PC-3 (cell line): ENCODE data around the gene HOXB6. TPM values are rescaled to one million over a fixed set of nuclear protein-coding genes. Genes with fewer than 3 reads are reported as not detected.

Experiments used
- ATAC-seq: fragments of 200-7000 bp; cut with Tn5 transposase; 2 replicates; pipeline ENCODE4 v1.9.1; 2020; ENCODE audit warnings: mild to moderate bottlenecking, moderate library complexity
- BruUV-seq: library from RNA; stranded (reverse); fragments of 400-500 nt; replicated peaks from 2 replicates; lab custom pipeline; 2021; lab: Mats Ljungman, UMichigan
- CTCF ChIA-PET: fragments of 300-600 bp; sonication (Branson Sonifier 250); formaldehyde crosslinking; loops from one replicate; lab custom pipeline; 2022; ENCODE audit warnings: antibody characterized with exemption; lab: Charles Lee
- POLR2A ChIA-PET: fragments of 300-600 bp; sonication (Branson Sonifier 250); formaldehyde crosslinking; loops from one replicate; lab custom pipeline; 2022; ENCODE audit warnings: antibody characterized with exemption; ENCODE audit not compliant: unreplicated experiment; lab: Charles Lee
- DNase-seq: peaks from one replicate; pipeline ENCODE4 v3.0.0-alpha.2; 2015
- H2AFZ ChIP-seq: fragments of 300-600 bp; sonication (generic); 2 replicates; pipeline ENCODE4 v1.6.0; 2016; ENCODE audit warnings: antibody characterized with exemption, low read length
- H3F3A ChIP-seq: fragments of 300-600 bp; sonication (generic); one replicate; pipeline ENCODE4 v1.6.0; 2017; ENCODE audit warnings: antibody characterized with exemption, low read length, control low read depth, mild to moderate bottlenecking; ENCODE audit not compliant: unreplicated experiment
- H3K27ac ChIP-seq: fragments of 300-600 bp; sonication (generic); 2 replicates; pipeline ENCODE4 v1.5.1; 2016; ENCODE audit warnings: mild to moderate bottlenecking, low read length
- H3K27me3 ChIP-seq: fragments of 300-600 bp; sonication (generic); 2 replicates; pipeline ENCODE4 v1.6.1; 2016; ENCODE audit warnings: low read length, mixed read lengths
- H3K36me3 ChIP-seq: fragments of 300-600 bp; sonication (generic); 2 replicates; pipeline ENCODE4 v1.6.1; 2016; ENCODE audit warnings: low read depth, mixed run types, low read length, mixed read lengths
- H3K4me1 ChIP-seq: fragments of 300-600 bp; sonication (generic); 2 replicates; pipeline ENCODE4 v1.5.1; 2016; ENCODE audit warnings: low read length; ENCODE audit not compliant: insufficient read depth
- H3K4me2 ChIP-seq: fragments of 300-600 bp; sonication (generic); 2 replicates; pipeline ENCODE4 v1.6.0; 2016; ENCODE audit warnings: low read length
- H3K4me3 ChIP-seq: fragments of 300-600 bp; sonication (generic); 2 replicates; pipeline ENCODE4 v1.5.1; 2016; ENCODE audit warnings: mild to moderate bottlenecking, low read length, mixed read lengths
- H3K79me2 ChIP-seq: fragments of 300-600 bp; sonication (generic); 2 replicates; pipeline ENCODE4 v1.6.1; 2017; ENCODE audit warnings: low read length, mixed read lengths
- H3K9ac ChIP-seq: fragments of 300-600 bp; sonication (generic); 2 replicates; pipeline ENCODE4 v1.6.0; 2016; ENCODE audit warnings: mild to moderate bottlenecking, low read length
- H3K9me2 ChIP-seq: fragments of 300-600 bp; sonication (generic); replicated peaks from 2 replicates; pipeline ENCODE4 v1.6.1; 2016; ENCODE audit warnings: mixed run types, low read length, mixed read lengths
- H3K9me3 ChIP-seq: fragments of 300-600 bp; sonication (generic); 2 replicates; pipeline ENCODE4 v1.6.1; 2016; ENCODE audit warnings: low read length, mixed read lengths
- H4K20me1 ChIP-seq: fragments of 300-600 bp; sonication (generic); 2 replicates; pipeline ENCODE4 v1.6.1; 2016; ENCODE audit warnings: low read length, mixed read lengths
- EZH2 ChIP-seq: fragments of 300-600 bp; sonication (generic); IDR thresholded peaks from one replicate; pipeline ENCODE4 v1.6.1; 2017; ENCODE audit warnings: antibody characterized with exemption, mild to moderate bottlenecking, low read length; ENCODE audit not compliant: unreplicated experiment
- EZH2phosphoT487 ChIP-seq: fragments of 300-600 bp; sonication (generic); IDR thresholded peaks from 2 replicates; pipeline ENCODE4 v1.6.1; 2018; ENCODE audit warnings: mild to moderate bottlenecking, antibody characterized with exemption, low read length, borderline replicate concordance
- intact Hi-C: fragments of 100-400 bp; cut with micrococcal nuclease; formaldehyde crosslinking; loops from 2 replicates; pipeline ENCODE4 v1.9.0; 2023
- total RNA-seq: library from RNA; depleted of rRNA; stranded (reverse); fragments of >200 nt; gene quantifications from 2 replicates; pipeline ENCODE4 v1.2.3, GENCODE V29; 2014
- TF ChIP-seq, protein P1 (sequence below): fragments of 300-600 bp; sonication (generic); conservative IDR thresholded peaks from 2 replicates; pipeline ENCODE4 v1.5.1; 2017; ENCODE audit warnings: antibody characterized with exemption, low read depth, mild to moderate bottlenecking, low read length

The HOXB6 gene
- total RNA-seq, 1 experiment from 2014 or later = 9.5 TPM

DNA sequence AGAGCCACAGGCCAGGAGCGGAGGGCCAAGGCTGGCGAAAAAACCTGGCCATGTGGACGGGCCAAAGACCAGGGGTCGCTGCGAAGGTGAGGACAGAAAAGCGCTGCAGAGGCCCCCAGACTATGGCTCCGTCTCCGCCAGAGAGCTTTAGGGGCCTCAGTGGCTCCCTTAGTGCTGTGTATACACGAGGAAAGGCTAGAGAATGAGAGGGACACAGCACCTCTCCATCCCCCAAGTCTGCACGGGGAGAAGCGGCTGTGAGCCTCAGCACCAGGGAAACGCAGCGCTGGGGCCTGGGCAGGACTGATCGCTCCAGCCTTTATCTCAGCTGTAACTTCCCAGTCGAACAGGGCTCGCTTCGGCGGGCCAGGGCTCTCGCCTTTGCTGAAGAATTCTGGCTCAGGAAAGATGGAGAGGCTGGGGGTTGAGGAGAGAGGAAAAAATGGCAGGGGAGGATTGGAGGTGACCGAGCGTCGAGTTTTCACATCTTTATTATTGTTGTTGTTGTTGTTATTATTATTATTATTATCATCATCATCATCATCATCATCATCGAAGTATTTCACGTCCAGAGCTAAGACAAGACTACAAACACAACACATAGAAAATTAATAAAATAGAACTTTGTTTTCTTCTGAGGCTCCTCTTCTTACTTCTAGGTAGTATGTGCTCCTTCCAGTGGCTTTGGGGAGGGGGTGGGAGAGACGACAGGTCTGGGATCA, 9.3 kb downstream of the HOXB6 start:
- DNase-seq (no peak), ATAC-seq (no peak)
- BruUV-seq = no TSS peak
- Histone ChIP-seq H2AFZ (no peak overlapping the region), H3K4me3 (no peak overlapping the region), H3K9me3 (no peaks in the 10 kb centered on the region), H3K9me2 (no peaks in the 10 kb centered on the region), H3F3A (no peaks in the 10 kb centered on the region), H3K9ac (no peak overlapping the region), H3K36me3 (no peaks in the 10 kb centered on the region), H3K4me1 (peaks cover 17% of the 10 kb centered on the region), H3K79me2 (peaks cover 39% of the 10 kb centered on the region), H3K4me2 (no peak overlapping the region), H3K27me3 (no peaks in the 10 kb centered on the region), H3K27ac (no peak overlapping the region), H4K20me1 (peaks cover 19% of the 10 kb centered on the region)
- intact Hi-C loops = loop anchor here (2.0 kb wide), 1 partner anchor 245 kb away; no protein-coding TSS in a partner anchor
- CTCF ChIA-PET = no interaction called here
- TF ChIP-seq EZH2 (no peak), EZH2phosphoT487 (no peak)
- TF ChIP-seq, protein P1, sequence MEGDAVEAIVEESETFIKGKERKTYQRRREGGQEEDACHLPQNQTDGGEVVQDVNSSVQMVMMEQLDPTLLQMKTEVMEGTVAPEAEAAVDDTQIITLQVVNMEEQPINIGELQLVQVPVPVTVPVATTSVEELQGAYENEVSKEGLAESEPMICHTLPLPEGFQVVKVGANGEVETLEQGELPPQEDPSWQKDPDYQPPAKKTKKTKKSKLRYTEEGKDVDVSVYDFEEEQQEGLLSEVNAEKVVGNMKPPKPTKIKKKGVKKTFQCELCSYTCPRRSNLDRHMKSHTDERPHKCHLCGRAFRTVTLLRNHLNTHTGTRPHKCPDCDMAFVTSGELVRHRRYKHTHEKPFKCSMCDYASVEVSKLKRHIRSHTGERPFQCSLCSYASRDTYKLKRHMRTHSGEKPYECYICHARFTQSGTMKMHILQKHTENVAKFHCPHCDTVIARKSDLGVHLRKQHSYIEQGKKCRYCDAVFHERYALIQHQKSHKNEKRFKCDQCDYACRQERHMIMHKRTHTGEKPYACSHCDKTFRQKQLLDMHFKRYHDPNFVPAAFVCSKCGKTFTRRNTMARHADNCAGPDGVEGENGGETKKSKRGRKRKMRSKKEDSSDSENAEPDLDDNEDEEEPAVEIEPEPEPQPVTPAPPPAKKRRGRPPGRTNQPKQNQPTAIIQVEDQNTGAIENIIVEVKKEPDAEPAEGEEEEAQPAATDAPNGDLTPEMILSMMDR = no peak
- POLR2A ChIA-PET = interaction anchor here (0.6 kb wide), 1 partner anchor 34 kb away, joined by 3 read pairs; no protein-coding TSS in a partner anchor

DNA sequence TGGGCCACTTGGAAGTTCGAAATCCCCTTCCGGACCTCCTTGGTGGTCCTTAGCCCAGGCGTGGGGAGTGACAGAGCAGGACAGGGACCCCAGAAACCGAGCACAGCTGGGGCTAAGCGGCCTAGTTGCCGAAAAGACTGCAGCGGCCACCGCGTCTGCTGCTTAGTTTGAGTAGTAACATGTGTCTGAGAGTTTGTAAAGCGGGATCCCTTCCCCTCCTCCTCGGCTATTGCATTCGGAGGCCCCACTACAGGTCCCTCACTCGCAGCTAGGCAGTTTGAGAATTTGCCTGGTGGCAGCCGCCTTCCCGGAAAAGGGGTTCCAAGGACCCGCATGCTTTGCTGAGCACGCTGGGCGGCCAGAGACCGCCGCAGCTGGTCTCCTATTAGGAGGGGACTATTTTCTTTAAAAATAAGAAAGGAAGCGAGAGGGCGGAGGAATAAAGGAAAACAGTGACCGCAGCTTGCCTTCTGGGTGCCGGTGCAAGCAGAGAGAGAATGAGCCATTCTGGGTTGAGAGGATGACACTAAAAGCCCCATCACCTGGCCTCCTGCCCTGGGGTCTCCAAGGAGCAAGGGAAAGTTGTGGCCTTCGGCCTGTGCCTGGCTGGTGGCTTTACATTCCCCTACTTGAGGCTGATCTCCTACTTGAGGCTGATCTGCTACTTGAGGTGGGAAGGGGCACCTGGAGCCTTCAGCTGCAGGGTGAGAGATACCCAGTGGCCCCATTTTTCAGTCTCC, 10.1 kb downstream of the HOXB6 start:
- POLR2A ChIA-PET = interaction anchor here (0.6 kb wide), 1 partner anchor 34 kb away, joined by 3 read pairs; no protein-coding TSS in a partner anchor
- no TSS peak for BruUV-seq
- Histone ChIP-seq H4K20me1 (peaks cover 15% of the 10 kb centered on the region), H3K4me1 (peaks cover 17% of the 10 kb centered on the region), H3K27me3 (no peaks in the 10 kb centered on the region), H3F3A (no peaks in the 10 kb centered on the region), H3K79me2 (peaks cover 32% of the 10 kb centered on the region), H3K4me2 (peak overlapping the region; percentile 48; the same call in 1 of the 2 replicates), H3K36me3 (no peaks in the 10 kb centered on the region), H3K9ac (no peak overlapping the region), H2AFZ (no peak overlapping the region; the same call in 1 of the 2 replicates), H3K9me3 (no peaks in the 10 kb centered on the region), H3K9me2 (no peaks in the 10 kb centered on the region), H3K4me3 (no peak overlapping the region), H3K27ac (no peak overlapping the region)
- no peak for DNase-seq
- intact Hi-C loops = loop anchor here (2.0 kb wide), 1 partner anchor 244 kb away; no protein-coding TSS in a partner anchor
- CTCF ChIA-PET = interaction anchor here (0.6 to 1.2 kb wide), 4 partner anchors 108 to 408 kb away, joined by 3 to 10 read pairs (median 6); no protein-coding TSS in a partner anchor
- TF ChIP-seq, protein P1 = no peak
- no peak for TF ChIP-seq EZH2phosphoT487
- no peak for TF ChIP-seq EZH2
- ATAC-seq = no peak
